ENCODE results near the gene PRSS50.

DNA sequence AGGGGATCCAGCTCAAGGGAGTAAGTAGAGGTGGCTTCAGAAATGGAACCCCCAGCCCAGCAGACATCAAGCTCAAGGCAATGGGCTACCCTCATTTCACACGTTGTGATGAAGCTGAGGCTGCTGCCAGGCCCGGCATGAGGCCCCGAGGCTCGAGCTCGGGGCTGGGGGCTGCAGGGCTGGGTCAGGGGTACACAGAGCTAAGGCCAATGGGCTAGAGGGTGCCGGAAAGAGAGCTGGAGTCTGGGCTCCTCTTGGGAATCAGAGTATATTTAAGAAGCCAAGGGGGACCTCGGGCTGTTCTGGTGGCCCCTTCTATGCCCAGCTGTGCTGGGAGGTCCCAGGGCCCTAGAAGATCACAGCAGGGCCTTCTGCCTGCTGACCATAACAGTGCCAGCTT lies 7.4 kb downstream of the PRSS50 start:
- no peak for TF ChIP-seq SMAD3 (CRISPR knock-in tag; IDR thresholded peaks at IDR 0.05; ENCODE audit: borderline replicate concordance)
- no peak for TF ChIP-seq ESRRA (CRISPR knock-in tag; IDR thresholded peaks at IDR 0.05; ENCODE audit: borderline replicate concordance)
- TF ChIP-seq, protein P1, sequence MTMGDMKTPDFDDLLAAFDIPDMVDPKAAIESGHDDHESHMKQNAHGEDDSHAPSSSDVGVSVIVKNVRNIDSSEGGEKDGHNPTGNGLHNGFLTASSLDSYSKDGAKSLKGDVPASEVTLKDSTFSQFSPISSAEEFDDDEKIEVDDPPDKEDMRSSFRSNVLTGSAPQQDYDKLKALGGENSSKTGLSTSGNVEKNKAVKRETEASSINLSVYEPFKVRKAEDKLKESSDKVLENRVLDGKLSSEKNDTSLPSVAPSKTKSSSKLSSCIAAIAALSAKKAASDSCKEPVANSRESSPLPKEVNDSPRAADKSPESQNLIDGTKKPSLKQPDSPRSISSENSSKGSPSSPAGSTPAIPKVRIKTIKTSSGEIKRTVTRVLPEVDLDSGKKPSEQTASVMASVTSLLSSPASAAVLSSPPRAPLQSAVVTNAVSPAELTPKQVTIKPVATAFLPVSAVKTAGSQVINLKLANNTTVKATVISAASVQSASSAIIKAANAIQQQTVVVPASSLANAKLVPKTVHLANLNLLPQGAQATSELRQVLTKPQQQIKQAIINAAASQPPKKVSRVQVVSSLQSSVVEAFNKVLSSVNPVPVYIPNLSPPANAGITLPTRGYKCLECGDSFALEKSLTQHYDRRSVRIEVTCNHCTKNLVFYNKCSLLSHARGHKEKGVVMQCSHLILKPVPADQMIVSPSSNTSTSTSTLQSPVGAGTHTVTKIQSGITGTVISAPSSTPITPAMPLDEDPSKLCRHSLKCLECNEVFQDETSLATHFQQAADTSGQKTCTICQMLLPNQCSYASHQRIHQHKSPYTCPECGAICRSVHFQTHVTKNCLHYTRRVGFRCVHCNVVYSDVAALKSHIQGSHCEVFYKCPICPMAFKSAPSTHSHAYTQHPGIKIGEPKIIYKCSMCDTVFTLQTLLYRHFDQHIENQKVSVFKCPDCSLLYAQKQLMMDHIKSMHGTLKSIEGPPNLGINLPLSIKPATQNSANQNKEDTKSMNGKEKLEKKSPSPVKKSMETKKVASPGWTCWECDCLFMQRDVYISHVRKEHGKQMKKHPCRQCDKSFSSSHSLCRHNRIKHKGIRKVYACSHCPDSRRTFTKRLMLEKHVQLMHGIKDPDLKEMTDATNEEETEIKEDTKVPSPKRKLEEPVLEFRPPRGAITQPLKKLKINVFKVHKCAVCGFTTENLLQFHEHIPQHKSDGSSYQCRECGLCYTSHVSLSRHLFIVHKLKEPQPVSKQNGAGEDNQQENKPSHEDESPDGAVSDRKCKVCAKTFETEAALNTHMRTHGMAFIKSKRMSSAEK (CRISPR knock-in tag; IDR thresholded peaks at IDR 0.05; ENCODE audit: borderline replicate concordance), result no peak
- TF ChIP-seq, protein P2, sequence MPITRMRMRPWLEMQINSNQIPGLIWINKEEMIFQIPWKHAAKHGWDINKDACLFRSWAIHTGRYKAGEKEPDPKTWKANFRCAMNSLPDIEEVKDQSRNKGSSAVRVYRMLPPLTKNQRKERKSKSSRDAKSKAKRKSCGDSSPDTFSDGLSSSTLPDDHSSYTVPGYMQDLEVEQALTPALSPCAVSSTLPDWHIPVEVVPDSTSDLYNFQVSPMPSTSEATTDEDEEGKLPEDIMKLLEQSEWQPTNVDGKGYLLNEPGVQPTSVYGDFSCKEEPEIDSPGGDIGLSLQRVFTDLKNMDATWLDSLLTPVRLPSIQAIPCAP (CRISPR knock-in tag; IDR thresholded peaks at IDR 0.05), result no peak
- TF ChIP-seq, protein P3, sequence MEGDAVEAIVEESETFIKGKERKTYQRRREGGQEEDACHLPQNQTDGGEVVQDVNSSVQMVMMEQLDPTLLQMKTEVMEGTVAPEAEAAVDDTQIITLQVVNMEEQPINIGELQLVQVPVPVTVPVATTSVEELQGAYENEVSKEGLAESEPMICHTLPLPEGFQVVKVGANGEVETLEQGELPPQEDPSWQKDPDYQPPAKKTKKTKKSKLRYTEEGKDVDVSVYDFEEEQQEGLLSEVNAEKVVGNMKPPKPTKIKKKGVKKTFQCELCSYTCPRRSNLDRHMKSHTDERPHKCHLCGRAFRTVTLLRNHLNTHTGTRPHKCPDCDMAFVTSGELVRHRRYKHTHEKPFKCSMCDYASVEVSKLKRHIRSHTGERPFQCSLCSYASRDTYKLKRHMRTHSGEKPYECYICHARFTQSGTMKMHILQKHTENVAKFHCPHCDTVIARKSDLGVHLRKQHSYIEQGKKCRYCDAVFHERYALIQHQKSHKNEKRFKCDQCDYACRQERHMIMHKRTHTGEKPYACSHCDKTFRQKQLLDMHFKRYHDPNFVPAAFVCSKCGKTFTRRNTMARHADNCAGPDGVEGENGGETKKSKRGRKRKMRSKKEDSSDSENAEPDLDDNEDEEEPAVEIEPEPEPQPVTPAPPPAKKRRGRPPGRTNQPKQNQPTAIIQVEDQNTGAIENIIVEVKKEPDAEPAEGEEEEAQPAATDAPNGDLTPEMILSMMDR (IDR thresholded peaks at IDR 0.05), result no peak
- TF ChIP-seq CREB1 (CRISPR knock-in tag; IDR thresholded peaks at IDR 0.05), result no peak
- no peak for TF ChIP-seq ZNF317 (CRISPR knock-in tag; IDR thresholded peaks at IDR 0.05; ENCODE audit: borderline replicate concordance, low read depth)
- TF ChIP-seq, protein P4, sequence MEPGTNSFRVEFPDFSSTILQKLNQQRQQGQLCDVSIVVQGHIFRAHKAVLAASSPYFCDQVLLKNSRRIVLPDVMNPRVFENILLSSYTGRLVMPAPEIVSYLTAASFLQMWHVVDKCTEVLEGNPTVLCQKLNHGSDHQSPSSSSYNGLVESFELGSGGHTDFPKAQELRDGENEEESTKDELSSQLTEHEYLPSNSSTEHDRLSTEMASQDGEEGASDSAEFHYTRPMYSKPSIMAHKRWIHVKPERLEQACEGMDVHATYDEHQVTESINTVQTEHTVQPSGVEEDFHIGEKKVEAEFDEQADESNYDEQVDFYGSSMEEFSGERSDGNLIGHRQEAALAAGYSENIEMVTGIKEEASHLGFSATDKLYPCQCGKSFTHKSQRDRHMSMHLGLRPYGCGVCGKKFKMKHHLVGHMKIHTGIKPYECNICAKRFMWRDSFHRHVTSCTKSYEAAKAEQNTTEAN (CRISPR knock-in tag; IDR thresholded peaks at IDR 0.05), result no peak
